Fibroblast of mammary gland (primary cell): ENCODE results near the gene YBX2.

Experiments used
- DNase-seq: peaks from one replicate; pipeline ENCODE4 v3.0.0-alpha.2; 2010; ENCODE audit warnings: low read depth
- H3K4me3 ChIP-seq: 2 replicates; pipeline ENCODE4 v1.5.1; 2011; ENCODE audit warnings: low read depth, mild to moderate bottlenecking, low read length, moderate library complexity; ENCODE audit not compliant: control insufficient read depth
- TF ChIP-seq, protein P1 (sequence below): conservative IDR thresholded peaks from 2 replicates; pipeline ENCODE4 v1.5.1; 2011; ENCODE audit warnings: low read depth, low read length, inconsistent platforms; ENCODE audit not compliant: control insufficient read depth, insufficient read depth

YBX2 gene

DNA sequence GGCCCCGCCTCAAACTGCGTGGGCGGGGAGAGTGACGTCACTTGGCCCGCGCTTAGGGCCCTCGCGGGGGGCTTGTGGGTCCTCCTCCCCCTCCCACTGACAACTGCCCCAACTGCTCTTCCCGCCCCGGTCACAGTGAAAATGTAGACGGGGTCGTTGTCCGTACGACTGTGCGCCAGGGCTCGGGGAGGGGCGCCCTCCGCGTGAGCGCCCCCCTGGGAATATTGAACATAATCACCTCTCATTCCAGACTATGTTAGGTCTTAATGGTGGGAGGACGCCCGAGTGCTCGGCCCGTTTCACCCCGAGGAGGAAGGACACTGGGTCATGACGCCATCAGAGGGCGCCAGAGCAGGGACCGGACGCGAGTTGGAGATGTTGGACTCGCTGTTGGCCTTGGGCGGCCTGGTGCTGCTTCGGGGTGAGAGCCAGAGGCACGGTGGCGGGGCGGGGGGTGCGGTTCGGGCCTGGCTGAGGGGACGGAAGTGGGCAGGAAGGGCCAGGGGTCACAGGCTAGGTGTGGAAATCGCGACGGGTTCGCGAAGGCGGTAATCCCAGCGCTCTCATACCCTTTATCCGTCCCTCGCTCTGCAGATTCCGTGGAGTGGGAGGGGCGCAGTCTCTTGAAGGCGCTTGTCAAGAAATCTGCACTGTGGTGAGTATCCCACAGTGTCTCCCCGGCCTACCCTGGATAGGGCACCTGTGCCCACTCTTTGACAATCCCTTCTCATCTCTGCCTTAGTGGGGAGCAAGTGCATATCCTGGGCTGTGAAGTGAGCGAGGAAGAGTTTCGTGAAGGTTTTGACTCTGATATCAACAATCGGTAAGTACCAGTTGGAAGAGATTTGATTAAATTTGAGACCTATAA lies 42.0 kb downstream of the YBX2 start, which contains the start of gene ELP5:
Gene ELP5, plus strand, starts transcription at position 40 of the 868 bp plus-strand sequence. Its CDS starts 336 bp downstream, at position 376.
- DNase-seq, result peak; percentile 95
- H3K4me3 ChIP-seq, result peak within 1 kb of the TSS; percentile 94
- TF ChIP-seq, protein P1, sequence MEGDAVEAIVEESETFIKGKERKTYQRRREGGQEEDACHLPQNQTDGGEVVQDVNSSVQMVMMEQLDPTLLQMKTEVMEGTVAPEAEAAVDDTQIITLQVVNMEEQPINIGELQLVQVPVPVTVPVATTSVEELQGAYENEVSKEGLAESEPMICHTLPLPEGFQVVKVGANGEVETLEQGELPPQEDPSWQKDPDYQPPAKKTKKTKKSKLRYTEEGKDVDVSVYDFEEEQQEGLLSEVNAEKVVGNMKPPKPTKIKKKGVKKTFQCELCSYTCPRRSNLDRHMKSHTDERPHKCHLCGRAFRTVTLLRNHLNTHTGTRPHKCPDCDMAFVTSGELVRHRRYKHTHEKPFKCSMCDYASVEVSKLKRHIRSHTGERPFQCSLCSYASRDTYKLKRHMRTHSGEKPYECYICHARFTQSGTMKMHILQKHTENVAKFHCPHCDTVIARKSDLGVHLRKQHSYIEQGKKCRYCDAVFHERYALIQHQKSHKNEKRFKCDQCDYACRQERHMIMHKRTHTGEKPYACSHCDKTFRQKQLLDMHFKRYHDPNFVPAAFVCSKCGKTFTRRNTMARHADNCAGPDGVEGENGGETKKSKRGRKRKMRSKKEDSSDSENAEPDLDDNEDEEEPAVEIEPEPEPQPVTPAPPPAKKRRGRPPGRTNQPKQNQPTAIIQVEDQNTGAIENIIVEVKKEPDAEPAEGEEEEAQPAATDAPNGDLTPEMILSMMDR, result no peak

GRCh38 chr17:7251661-7252175 lies 42.7 kb downstream of the YBX2 start, which contains the start of gene CTDNEP1:
CTDNEP1 (minus strand) TSS chr17:7251734; CDS start chr17:7251296, 438 bp downstream.
- peak; percentile 100 for DNase-seq
- peak within 1 kb of the TSS; percentile 94 for H3K4me3 ChIP-seq
- TF ChIP-seq, protein P1, result no peak

GRCh38 chr17:7250695-7251627 lies 43.5 kb downstream of the YBX2 start:
- DNase-seq, result no peak
- TF ChIP-seq, protein P1, result no peak
- H3K4me3 ChIP-seq, result peak overlapping the region; percentile 94

DNA sequence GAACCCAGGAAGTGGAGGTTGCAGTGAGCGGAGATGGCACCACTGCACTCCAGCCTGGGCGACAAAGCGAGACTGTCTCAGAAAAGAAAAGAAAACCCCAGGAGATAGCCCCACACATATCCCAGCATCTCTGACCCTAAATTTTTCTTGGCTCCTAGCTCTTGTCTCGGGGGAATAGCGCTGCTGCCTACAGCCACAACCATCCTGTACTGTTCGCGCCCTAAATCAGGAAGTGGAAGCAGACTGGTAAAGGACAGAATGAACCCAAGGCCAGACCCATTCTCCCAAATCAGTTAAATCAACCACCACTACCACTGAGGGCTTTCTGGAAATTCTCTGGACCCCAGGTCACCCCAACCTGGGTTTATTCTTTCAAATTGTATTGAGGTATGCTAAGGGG lies 44.6 kb downstream of the YBX2 start:
- TF ChIP-seq, protein P1, result no peak
- H3K4me3 ChIP-seq, result peak overlapping the region; percentile 94
- no peak for DNase-seq

- DNase-seq, result no peak
- TF ChIP-seq, protein P1, result no peak
- H3K4me3 ChIP-seq, result no peak overlapping the region
Measured at GRCh38 chr17:7249214-7249613, 45.2 kb downstream of the YBX2 start.

DNA sequence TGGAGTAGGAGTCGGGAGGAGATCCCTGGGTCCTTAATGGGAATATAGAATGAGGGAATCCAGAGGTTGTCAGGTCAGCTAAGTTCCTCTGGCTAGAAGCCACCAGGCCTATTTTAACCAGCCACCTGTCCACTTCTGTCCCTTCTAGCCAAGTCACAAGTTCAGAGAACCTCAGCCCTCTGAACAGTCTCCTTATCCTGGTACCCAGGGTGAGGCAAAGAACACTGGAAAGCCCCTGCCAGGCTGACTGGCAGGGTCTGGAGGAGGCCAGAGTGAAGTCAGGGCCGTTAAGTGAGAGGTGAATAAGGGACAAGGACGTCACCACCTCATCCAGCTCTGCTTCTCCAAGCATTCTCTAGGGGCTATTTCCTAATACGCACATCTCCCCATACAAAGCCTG lies 45.6 kb downstream of the YBX2 start:
- TF ChIP-seq, protein P1, result no peak
- no peak for DNase-seq
- H3K4me3 ChIP-seq, result no peak overlapping the region
